Fibroblast of the conjunctiva (primary cell): ENCODE results near the gene ERP44.
"Not testable (repeated sequence)": the region's sequence is repeated elsewhere in the genome, so short reads cannot be mapped to it uniquely, and the experiment has no call there.

Source experiments
- DNase-seq: peaks from one replicate; pipeline ENCODE4 v3.0.0-alpha.2; 2010; ENCODE audit warnings: low read depth

Gene ERP44

DNA sequence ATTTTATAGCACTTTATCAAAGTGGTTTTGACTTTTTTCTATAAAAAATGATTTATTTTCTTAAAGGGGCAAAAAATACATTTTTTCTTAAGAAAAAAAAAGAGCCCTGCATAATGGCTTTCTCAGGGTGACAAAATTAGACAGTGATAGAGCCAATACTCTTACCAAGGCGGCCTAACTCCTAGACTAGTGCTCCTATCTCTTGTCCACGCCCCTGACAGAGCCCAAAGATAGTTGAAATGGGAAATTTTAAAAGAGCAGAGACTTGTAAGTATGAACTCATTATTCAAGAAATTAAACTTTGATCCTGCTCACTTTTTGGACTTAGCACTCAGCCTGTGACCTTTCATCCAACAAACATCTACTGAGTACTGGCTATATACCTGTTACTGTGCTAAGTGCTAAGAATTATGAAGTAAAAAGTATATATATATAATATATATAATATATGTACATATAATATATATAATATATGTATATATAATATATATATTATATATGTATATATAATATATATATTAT is 1.4 kb upstream of the ERP44 start:
- DNase-seq: no peak

DNA sequence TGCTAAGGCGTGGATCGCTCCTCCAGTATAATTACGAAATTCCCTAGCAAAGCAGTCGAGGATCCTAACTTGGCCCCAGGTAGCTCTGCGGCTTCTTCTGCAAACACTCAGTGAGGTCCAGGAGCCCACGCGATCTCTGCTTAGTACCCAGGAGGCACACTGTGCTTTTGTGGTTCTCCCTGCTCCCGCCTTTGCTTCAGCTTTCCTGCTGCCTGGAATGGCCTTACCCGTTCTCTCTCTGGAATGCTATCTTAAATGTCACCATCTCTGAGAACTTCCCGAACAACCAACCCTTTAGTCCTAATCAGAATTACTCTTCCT is 882 bp upstream of the ERP44 start:
- no peak for DNase-seq

DNA sequence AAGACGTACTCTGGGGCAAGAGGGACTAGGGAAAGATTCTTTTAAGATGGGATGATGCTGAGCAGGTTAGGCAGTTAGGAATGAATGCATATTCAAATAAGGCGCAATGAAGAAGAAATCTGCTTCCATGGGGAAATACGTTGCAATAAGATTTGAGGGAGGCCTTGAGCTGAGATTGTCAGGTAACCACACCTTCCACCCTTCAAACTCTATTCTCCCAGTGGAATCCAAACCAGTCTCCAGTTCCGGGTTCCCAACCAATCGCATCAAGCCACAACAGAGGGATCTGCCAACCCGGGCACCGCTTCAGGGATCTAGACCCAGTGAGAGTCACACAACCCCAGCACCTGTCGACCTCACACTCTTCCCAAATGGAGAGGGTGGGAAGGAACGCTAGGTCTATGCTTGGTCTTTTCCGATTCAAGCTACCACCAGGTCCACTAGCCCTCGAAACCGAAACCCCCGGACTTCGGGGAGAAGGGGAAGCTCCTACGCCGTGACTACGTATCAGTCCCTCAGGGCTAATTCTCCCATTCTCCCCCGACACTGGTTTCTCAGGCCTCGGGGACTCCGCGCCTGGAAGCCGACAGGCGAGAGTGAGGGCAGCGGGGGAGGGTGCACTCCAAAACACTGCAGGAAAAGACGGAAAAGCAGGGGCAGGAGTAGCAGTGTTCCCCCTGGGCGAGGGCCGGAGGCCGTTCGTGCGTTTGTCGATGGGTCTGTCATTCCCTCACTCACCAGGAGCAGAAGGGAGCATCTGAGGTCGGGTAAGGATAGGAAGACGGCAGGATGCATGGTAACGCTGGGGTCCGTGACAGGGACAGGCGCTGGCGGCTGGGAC is 534 bp downstream of the ERP44 start:
- no peak for DNase-seq

DNA sequence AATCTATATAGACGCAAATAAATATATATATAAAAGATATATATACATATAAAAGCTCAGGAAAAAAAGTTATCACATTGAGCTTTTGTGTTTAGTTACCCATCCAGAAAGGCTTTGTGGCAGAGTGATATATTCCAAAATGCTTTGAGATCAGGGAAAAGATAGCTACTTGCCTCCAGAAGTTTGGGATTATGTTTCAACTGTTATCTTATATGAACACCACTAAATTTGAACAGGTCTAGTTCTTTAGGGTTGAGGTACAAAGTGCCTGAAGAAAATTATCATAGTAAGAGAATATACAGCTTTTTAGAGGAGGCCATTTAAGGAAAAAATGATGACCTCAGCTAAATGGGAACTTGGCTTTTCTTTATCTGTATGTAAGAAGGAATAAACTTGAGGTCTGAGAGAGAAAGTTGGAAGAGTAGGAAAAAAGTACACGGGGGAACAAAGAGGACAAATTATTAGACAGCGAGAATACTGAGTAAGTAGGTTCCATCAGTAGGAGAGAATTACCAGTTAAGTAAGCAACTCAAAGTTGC is 2.4 kb downstream of the ERP44 start:
- DNase-seq: no peak

DNA sequence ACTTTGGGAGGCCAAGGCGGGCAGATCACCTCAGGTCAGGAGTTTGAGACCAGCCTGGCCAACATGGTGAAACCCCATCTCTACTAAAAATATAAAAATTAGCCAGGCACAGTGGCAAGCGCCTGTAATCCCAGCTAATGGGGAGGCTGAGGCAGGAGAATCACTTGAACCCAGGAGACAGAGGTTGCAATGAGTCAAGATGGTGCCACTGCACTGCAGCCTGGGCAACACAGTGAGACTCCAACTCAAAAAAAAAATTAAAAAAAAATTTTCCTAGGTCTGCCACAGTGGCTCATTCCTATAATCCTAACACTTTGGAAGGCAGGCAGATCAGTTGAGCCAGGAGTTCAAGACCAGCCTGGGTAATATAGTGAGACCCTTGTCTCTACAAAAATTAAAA is 4.4 kb downstream of the ERP44 start:
- DNase-seq: not testable (repeated sequence)

DNA sequence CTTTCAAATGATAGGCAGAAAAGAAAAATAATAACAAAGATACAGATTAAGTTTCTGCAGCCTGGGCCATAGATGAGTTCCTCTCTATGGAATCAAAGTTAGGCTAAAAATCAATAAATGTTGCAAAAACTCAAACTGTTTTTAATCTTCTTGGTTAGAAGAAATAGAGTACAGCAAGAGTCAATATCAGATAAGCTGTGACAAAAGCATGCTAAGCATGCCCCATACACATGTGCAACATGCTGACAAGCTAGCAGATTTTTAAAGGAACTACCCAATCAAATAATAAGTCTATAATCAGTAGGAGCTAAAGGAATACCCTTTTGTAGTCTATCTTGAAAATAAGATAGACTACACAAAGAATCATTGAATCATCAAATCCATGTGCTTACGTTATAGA is 6.7 kb downstream of the ERP44 start:
- DNase-seq: no peak

DNA sequence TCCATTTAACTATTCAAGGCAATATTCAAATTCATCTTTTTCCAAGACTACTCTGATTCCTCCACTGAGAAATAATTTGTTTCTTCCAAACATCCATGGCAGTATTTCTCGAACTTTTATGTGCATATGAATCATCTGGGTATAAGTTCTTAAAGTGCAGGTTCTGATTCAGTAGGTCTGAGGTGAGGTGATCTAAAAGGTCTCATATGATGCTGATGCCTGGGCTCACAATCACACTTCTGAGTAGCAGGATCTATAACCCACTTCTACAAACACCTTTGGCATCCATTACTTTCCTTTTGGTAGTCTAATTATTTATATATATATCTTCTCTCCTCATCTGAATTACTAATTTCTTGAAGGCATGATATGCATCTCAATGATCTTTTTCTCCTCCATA is 7.2 kb downstream of the ERP44 start:
- DNase-seq: no peak

DNA sequence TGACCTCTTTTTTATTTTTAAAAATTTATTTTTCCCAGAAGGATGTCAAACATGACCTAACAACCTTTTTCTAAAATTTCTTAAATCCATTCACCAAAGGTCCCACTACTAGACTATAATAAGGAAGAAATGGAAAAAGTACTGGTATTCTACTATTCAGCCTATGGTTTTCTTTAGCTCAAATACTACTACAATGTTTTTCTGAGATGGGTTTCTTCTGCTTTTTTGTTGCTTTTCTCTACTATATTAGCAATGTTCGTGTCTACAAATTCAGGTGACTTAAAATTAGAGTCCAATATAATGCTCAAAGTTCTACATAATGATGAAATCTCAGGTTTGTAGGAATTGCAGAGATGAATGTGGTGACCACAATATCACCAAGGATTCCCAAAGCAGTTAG is 7.9 kb downstream of the ERP44 start:
- DNase-seq: no peak

DNA sequence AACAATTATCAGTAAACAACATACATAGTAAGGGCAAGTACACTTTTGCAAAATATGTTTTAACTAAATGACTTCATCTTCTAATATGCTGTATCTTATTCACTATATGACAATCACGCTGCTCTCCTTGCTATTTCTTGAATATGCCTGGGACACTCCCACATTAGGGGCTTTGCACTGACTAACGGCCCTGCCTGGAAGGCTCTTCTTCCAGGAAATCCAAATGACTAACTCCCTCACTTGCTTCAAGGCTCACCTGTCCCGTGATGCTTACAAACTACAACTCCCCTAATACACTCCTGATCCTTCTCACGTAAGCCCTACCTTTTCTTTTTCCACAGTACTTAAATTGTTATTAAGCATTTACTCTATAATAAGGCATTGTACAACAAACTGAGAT is 10.6 kb downstream of the ERP44 start:
- DNase-seq: no peak

DNA sequence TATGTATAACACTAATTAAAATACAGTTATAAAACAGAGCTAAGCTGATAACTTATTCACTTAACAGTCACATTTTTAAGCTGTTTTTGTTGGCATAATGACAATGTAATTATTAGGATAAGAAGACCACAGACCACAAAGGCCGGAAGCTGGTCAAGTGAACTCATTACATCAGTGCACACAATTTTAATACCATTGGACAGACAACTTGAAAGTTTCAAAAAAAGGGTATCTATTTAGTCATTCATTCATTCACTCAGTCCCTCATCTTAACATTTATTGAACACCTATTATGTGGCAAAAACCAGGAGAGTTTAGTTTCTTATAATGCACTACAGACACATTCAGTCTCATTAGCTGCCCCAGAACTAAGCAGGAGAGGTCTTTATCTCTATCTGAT is 11.6 kb downstream of the ERP44 start:
- DNase-seq: no peak

DNA sequence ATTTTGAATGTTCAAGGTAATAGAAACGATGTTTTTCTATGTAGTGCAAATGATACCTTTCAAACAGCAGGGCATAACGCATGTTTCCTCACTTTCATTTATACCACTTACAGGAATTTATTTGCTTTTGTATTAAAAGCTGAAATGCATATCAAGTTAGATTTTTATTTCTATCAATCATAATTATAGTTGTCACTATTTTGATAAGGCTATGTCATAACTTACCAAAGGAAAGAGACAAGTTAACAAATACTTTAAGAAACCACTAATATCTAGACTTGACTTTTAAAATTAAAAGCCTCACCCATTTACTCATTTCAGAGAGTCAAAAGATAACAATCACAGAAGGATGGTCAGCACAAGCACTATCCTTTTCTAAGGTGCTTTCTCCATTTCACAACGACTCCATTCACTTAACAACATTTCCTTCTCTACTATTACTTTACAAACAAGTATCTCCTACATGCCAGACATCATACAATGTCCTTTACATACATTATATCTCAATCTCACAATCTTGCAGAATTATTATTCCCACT is 12.6 kb downstream of the ERP44 start:
- no peak for DNase-seq

DNA sequence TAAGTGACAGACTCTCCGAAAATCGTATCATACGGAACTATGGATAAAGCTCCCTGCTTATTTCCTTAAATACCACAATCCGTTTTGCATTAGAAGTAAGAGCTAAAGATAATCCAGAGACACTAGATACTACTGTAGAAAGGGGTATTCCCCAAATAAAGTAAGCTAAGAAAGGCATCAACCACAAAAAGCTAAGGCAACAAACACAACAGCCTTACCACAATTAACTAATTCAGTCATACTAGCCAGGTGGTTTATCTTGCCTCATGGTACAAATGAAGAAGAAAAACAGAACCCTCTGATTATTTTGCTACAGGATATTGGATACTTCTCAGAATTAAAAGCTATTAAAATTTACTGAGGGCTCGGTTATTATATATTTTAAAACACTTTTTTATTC is 14.1 kb downstream of the ERP44 start:
- no peak for DNase-seq

DNA sequence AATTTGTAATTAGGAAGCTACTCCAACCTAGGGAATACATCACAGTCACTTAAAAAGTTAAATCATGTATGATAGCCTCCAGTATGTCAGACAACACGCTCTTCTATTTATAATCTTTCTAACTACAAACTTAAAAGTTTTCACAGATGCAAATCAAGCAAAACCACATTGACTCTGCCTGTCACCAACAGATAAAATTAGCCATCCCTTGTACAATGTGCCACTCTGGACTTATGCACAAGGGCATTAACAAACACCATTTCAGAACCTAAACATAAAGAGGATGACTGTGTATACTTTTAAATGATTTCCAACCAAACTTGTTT is 14.7 kb downstream of the ERP44 start:
- DNase-seq: no peak

DNA sequence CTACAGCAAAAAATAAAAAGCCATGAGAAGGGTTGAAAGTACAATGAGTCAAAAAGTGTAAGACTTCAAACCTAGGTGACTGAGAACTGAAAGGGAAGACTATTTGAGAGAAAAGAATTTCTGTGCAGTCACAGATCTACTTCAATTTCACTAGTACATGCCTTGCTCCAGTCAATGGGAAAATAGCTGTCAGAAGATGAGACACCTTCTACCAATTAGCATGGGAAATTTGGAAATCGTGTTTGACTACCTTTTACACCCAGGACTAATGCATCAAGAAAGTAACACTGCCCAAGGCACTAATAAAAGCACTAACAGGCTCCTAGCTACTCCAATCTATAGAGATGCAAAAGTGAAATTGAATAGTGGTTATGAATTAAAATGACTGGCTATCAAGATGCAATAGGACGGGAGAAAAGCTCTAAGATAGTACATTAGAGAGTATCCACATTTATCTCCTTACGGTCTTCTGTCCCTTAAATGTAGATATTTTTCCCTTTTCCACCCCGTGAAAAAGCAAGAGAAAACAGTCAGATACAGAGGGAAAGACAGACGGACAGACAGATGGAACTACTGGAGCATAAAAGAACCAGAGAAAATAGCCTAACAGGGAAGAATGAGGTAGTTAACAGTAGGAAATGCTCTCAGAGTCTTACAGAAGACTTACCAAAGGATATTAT is 15.2 kb downstream of the ERP44 start:
- no peak for DNase-seq

DNA sequence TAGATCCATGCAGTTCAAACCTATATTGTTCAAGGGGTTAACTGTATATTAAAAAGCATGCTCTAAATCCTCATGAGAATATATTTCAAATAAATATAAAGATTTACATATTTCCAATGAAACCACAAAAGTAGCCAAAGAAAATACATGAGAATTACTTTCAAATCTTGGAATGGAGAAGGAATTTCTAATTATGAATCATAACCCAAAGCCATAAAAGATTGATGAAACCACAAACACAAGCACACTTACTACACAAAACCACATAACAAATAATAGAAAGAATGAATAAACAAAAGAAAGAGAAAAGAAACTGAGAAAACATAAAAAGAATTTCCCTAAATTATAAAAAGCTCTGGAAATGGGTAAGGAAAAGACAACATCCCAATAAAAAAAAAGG is 16.0 kb downstream of the ERP44 start:
- DNase-seq: no peak

DNA sequence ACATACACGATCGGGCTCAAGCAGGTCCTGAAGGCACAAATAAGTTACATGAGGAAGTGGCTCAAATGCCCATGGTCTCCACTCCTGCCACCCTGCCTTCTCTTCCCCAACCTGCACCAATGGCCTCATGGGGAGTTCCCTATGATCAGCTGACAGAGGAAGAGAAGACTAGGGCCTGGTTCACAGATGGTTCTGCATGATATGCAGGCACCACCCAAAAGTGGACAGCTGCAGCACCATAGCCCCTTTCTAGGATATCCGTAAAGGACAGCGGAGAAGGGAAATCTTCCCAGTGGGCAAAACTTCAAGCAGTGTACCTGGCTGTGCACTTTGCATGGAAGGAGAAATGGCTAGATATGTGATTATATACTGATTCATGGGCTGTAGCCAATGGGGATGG is 22.5 kb downstream of the ERP44 start:
- DNase-seq: not testable (repeated sequence)

DNA sequence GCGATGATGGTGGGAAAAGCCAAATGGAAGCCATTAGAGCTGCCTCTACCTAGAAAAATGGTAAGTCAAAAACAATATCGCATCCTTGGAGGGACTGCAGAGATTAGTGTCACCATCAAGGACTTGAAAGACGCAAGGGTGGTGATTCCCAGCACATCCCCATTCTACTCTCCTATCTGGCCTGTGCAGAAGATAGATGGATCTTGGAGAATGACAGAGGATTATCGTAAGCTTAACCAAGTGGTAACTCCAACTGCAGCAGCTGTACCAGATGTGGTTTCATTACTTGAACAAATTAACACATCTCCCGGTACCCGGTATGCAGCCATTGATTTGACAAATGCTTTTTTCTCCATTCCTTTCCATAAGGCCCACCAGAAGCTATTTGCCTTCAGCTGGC is 23.8 kb downstream of the ERP44 start:
- DNase-seq: no peak

DNA sequence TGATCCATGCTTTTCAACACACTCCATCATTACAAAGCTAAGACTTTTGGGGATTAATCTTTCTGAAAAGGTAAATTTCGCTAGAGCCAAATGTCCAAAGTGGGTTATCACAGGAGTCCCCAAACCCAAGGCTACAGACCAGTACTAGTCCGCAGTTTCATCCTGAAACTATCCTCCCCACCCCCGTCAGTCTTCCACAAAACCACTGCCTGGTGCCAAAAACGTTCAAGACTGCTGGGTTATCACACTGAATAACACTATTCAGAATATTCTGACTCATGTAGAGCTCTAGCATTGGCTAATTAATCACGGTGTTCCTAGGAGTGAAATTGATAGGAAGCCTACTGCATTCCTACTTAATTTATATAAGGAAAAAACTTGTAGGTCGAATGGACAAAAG is 24.7 kb downstream of the ERP44 start:
- DNase-seq: no peak

DNA sequence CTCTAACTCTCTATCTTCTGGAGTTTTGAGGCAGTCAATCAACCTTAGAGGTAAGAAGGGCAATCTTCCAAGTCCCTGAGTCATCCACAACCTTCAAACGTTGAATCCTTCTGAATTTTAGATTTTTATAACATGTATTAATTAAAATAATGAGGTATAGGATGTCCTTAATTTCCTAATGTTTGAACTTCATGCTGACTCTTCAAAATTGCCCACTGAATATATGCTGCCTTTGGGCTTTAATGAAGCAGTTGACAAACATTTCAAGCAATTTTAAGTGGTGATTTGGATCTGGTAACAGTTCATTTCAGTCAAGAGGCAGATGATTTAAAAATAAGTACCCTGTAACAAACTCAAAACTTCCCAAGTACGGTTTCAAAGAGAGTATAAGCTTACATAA is 26.0 kb downstream of the ERP44 start:
- DNase-seq: no peak

DNA sequence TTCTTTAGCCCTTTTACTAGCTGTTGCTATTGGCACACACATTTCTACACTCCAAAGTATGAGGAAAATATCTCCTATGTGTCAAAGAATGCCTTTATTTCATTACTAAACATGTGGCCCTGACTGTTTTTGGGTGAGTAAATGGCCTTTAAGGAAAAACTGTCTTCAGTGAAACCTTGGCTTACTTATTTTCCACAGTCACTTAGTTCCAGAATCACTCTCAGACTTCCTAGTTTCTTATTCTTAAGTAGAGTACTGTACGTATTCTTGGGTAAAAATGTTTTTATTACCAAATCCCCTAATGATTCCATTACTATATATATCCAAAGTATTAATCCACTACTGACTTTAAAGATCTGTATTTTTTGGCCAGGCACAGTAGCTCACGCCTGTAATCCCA is 27.5 kb downstream of the ERP44 start:
- no peak for DNase-seq

DNA sequence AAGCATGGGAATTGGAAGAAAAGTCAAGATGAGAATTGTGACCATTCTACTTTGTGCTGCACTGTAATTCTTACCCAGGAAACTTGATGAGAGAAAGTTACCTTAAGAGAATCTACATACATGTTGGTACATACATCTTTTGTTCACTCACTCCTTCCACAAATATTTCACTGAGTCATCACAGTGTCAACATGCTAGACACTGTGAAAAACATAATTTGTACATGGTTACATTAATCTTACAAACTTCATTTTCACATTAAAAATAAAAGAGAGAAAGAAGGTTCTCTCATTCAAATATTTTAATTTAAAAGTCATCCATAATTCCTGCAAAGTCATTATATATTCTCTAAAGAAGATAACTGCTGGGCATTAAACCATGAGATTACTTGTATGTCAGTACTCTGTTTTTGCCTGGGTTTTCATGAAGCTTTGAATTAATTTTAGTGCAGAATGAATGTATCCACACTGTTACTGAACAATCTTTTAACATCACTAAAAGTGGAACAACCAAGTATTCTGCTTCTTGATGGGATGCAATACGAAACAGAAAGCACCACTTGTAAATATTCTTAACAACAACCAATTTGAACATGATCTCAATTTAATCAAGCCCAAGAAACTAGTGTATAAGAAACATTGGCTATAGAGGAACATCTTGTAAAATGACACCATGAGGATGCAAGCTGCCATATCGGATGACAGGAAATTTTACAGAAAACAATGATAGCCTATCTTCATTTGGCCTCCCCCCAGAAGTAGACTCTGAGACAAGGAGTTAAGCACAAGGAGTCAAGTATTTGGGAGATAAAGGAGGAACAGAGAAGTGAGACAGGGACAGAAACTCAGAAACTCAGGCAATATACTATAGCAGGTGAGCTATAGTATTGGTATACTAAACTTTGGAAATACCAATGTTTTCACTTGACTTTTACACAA is 28.4 kb downstream of the ERP44 start:
- DNase-seq: no peak

DNA sequence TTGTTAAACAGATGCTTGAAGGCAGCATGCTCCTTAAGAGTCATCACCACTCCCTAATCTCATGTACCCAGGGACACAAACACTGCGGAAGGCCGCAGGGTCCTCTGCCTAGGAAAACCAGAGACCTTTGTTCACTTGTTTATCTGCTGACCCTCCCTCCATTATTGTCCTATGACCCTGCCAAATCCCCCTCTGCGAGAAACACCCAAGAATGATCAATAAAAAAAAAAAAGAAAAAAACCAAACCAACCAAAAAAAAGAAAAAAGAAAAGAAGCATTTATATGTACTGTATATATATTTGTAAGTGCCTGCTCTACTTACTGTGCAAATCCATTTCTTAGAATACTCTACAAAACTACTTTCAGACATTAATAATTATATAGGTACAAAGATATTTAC is 29.7 kb downstream of the ERP44 start:
- not testable (repeated sequence) for DNase-seq
